H9 (cell line): ENCODE data around the gene PRR30. TPM values are rescaled to one million over a fixed set of nuclear protein-coding genes. Genes with fewer than 3 reads are reported as not detected.

ENCODE experiments used
- DNase-seq: peaks from one replicate; pipeline ENCODE4 v3.0.0-alpha.2; 2017
- H2AFZ ChIP-seq: one replicate; pipeline ENCODE4 v1.6.1; 2013; ENCODE audit warnings: mild to moderate bottlenecking, low read length, control low read depth, moderate library complexity
- H2AK5ac ChIP-seq: 2 replicates; pipeline ENCODE4 v1.6.1; 2013; ENCODE audit warnings: low read length, control low read depth, mixed read lengths; ENCODE audit not compliant: insufficient read length
- H2BK120ac ChIP-seq: one replicate; pipeline ENCODE4 v1.6.1; 2013; ENCODE audit warnings: low read depth, mild to moderate bottlenecking, low read length, control low read depth, inconsistent platforms; ENCODE audit not compliant: poor library complexity, severe bottlenecking
- H2BK12ac ChIP-seq: 2 replicates; pipeline ENCODE4 v1.6.1; 2013; ENCODE audit warnings: low read length, control low read depth, mixed read lengths, low read depth; ENCODE audit not compliant: insufficient read length
- H2BK15ac ChIP-seq: 2 replicates; pipeline ENCODE4 v1.6.1; 2013; ENCODE audit warnings: low read depth, low read length, control low read depth
- H2BK20ac ChIP-seq: one replicate; pipeline ENCODE4 v1.6.1; 2013; ENCODE audit warnings: low read depth, mild to moderate bottlenecking, low read length, control low read depth, inconsistent platforms; ENCODE audit not compliant: poor library complexity, severe bottlenecking
- H2BK5ac ChIP-seq: 2 replicates; pipeline ENCODE4 v1.6.1; 2013; ENCODE audit warnings: low read length, control low read depth, mixed read lengths; ENCODE audit not compliant: insufficient read length
- H3K14ac ChIP-seq: 2 replicates; pipeline ENCODE4 v1.6.1; 2013; ENCODE audit warnings: low read length, control low read depth; ENCODE audit not compliant: insufficient read depth
- H3K18ac ChIP-seq: 2 replicates; pipeline ENCODE4 v1.6.1; 2013; ENCODE audit warnings: low read depth, mild to moderate bottlenecking, mixed read lengths, low read length, control low read depth; ENCODE audit not compliant: insufficient read length
- H3K23ac ChIP-seq: 2 replicates; pipeline ENCODE4 v1.6.1; 2013; ENCODE audit warnings: low read length, control low read depth, mixed read lengths, low read depth; ENCODE audit not compliant: insufficient read length
- H3K23me2 ChIP-seq: 2 replicates; pipeline ENCODE4 v1.6.1; 2013; ENCODE audit warnings: low read depth, mild to moderate bottlenecking, mixed read lengths, low read length, control low read depth; ENCODE audit not compliant: insufficient read length, poor library complexity, severe bottlenecking
- H3K27ac ChIP-seq: 2 replicates; pipeline ENCODE4 v1.5.1; 2013; ENCODE audit warnings: low read length, control low read depth, mixed read lengths, low read depth; ENCODE audit not compliant: insufficient read length
- H3K27me3 ChIP-seq: 2 replicates; pipeline ENCODE4 v1.6.1; 2013; ENCODE audit warnings: low read length, control low read depth, inconsistent platforms; ENCODE audit not compliant: insufficient read depth
- H3K4ac ChIP-seq: 2 replicates; pipeline ENCODE4 v1.6.1; 2013; ENCODE audit warnings: low read depth, mild to moderate bottlenecking, control low read depth, inconsistent platforms, low read length, moderate library complexity
- H3K4me1 ChIP-seq: 2 replicates; pipeline ENCODE4 v1.6.1; 2013; ENCODE audit warnings: low read length, control low read depth, inconsistent platforms; ENCODE audit not compliant: insufficient read depth
- H3K4me2 ChIP-seq: 2 replicates; pipeline ENCODE4 v1.6.1; 2013; ENCODE audit warnings: low read length, control low read depth, mixed read lengths; ENCODE audit not compliant: insufficient read length, insufficient read depth
- H3K56ac ChIP-seq: 2 replicates; pipeline ENCODE4 v1.6.1; 2013; ENCODE audit warnings: low read depth, mild to moderate bottlenecking, mixed read lengths, low read length, control low read depth; ENCODE audit not compliant: insufficient read length
- H3K79me1 ChIP-seq: 2 replicates; pipeline ENCODE4 v1.6.1; 2013; ENCODE audit warnings: low read depth, mild to moderate bottlenecking, moderate library complexity, low read length, control low read depth, inconsistent platforms; ENCODE audit not compliant: insufficient read depth, poor library complexity, severe bottlenecking
- H3K79me2 ChIP-seq: 2 replicates; pipeline ENCODE4 v1.6.1; 2013; ENCODE audit warnings: low read length, control low read depth, inconsistent platforms; ENCODE audit not compliant: insufficient read depth
- H3K9ac ChIP-seq: 2 replicates; pipeline ENCODE4 v1.6.1; 2013; ENCODE audit warnings: low read length, control low read depth, mixed read lengths; ENCODE audit not compliant: insufficient read length; ENCODE audit errors: extremely low read depth
- H3K9me3 ChIP-seq: one replicate; pipeline ENCODE4 v1.6.1; 2013; ENCODE audit warnings: low read depth, low read length, inconsistent platforms; ENCODE audit not compliant: control insufficient read depth
- H3T11ph ChIP-seq: one replicate; pipeline ENCODE4 v1.6.1; 2013; ENCODE audit warnings: mild to moderate bottlenecking, low read length, control low read depth, inconsistent platforms
- H4K20me1 ChIP-seq: one replicate; pipeline ENCODE4 v1.6.1; 2013; ENCODE audit not compliant: control insufficient read depth, insufficient read length, insufficient read depth
- H4K5ac ChIP-seq: 2 replicates; pipeline ENCODE4 v1.6.1; 2013; ENCODE audit warnings: low read depth, mild to moderate bottlenecking, mixed read lengths, low read length, control low read depth; ENCODE audit not compliant: insufficient read length
- H4K8ac ChIP-seq: replicated peaks from 2 replicates; pipeline ENCODE4 v1.6.1; 2013; ENCODE audit warnings: low read length, control low read depth, mixed read lengths, low read depth; ENCODE audit not compliant: insufficient read length
- H4K91ac ChIP-seq: 2 replicates; pipeline ENCODE4 v1.6.1; 2013; ENCODE audit warnings: low read depth, mild to moderate bottlenecking, moderate library complexity, mixed read lengths, low read length, control low read depth; ENCODE audit not compliant: insufficient read length
- H3K27ac Mint-ChIP-seq, 3 experiments: 2 replicates in 2 of 3; 3 replicates in 1 of 3; pipeline ENCODE4 v1.8.0; 2020 to 2021; ENCODE audit warnings: mixed read lengths in 3 of 3, mild to moderate bottlenecking in 1 of 3, moderate library complexity in 1 of 3
- H3K27me3 Mint-ChIP-seq: 2 replicates; pipeline ENCODE4 v1.8.0; 2021; ENCODE audit warnings: low read depth, mild to moderate bottlenecking, moderate library complexity, mixed read lengths
- H3K36me3 Mint-ChIP-seq, 3 experiments: 2 replicates in 2 of 3; 3 replicates in 1 of 3; pipeline ENCODE4 v1.8.0; 2020 to 2021; ENCODE audit warnings: low read depth in 3 of 3, mixed read lengths in 3 of 3; ENCODE audit not compliant: insufficient read depth in 1 of 3
- H3K4me1 Mint-ChIP-seq, 2 experiments: 2 replicates each; pipeline ENCODE4 v1.8.0; 2020; ENCODE audit warnings: mixed read lengths in 2 of 2
- H3K4me3 Mint-ChIP-seq, 2 experiments: 2 replicates in 1 of 2; 3 replicates in 1 of 2; pipeline ENCODE4 v1.8.0; 2020 to 2021; ENCODE audit warnings: mild to moderate bottlenecking in 2 of 2, mixed read lengths in 2 of 2, moderate library complexity in 1 of 2
- H3K9me3 Mint-ChIP-seq, 2 experiments: 2 replicates in 1 of 2; 3 replicates in 1 of 2; pipeline ENCODE4 v1.8.0; 2020; ENCODE audit warnings: mild to moderate bottlenecking in 2 of 2, mixed read lengths in 2 of 2, moderate library complexity in 1 of 2
- WGBS: extraction: QIAGEN DNeasy Blood & Tissue Kit; methylation state at CpG from one replicate; pipeline ENCODE4 v1.1.7; 2013; ENCODE audit warnings: missing lambda C conversion rate, low lambda C conversion rate, mixed read lengths; ENCODE audit not compliant: insufficient read length; ENCODE audit errors: extremely low coverage; 5-methylcytosine and 5-hydroxymethylcytosine counted together
- total RNA-seq: library from RNA; stranded (reverse); gene quantifications from 2 replicates; pipeline ENCODE4 v1.2.1, GENCODE V29; 2021
- TF ChIP-seq, protein P1 (sequence below): fragments of 200-600 bp; sonication (generic); conservative IDR thresholded peaks from 3 replicates; pipeline ENCODE4 v1.8.0; 2021; ENCODE audit warnings: antibody characterized with exemption, mild to moderate bottlenecking

The PRR30 gene
- total RNA-seq, 1 experiment from 2014 or later: not detected

DNA sequence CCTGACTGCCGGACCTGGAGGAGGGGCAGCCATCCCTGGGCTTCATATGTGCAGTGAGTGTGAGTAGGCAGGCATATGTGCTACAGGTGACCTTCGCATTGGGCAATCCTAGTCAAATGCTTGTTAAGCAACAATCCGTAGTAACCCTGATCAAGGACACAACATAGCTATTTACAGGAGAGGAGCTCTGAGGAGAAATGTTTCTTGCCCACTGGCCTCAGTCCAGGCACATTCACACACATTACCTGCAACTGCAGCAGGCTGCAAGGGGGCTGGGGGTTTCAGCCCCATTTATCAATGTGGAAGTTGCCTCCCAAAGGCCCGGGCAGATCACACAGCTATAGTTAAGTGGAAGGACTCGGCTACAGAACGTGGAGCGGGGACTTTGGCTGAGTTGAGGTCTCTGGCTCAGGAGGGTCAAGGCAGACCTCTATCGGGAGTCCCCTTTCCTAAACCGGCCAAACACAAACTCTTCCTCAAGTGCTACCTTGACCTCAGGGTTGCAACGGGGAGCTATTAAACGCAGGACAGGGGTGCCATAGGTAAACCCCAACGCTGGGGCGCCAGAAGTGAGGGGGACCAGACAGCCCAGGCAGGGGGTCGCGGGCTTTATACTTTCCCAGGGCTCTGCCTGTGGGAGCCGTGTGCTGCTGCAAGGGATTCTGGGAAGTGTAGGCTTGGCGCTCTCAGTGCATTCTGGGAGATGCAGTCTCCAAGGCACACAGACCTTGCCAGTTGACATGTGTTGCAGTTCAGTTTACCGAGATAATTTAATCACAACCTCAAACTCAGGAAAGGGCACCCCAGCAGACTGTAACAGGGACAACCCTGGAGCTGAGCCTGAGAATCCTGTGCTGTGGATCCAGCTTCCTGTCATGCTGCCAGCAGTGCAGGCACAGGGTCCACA is 43.2 kb downstream of the PRR30 start:
- TF ChIP-seq, protein P1, sequence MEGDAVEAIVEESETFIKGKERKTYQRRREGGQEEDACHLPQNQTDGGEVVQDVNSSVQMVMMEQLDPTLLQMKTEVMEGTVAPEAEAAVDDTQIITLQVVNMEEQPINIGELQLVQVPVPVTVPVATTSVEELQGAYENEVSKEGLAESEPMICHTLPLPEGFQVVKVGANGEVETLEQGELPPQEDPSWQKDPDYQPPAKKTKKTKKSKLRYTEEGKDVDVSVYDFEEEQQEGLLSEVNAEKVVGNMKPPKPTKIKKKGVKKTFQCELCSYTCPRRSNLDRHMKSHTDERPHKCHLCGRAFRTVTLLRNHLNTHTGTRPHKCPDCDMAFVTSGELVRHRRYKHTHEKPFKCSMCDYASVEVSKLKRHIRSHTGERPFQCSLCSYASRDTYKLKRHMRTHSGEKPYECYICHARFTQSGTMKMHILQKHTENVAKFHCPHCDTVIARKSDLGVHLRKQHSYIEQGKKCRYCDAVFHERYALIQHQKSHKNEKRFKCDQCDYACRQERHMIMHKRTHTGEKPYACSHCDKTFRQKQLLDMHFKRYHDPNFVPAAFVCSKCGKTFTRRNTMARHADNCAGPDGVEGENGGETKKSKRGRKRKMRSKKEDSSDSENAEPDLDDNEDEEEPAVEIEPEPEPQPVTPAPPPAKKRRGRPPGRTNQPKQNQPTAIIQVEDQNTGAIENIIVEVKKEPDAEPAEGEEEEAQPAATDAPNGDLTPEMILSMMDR: no peak

More for the DNA sequence above, 43.2 kb downstream of the PRR30 start:
- H3K18ac ChIP-seq: peak overlapping the region; percentile 18
- no peak overlapping the region for H4K91ac ChIP-seq
- no peak overlapping the region for H2AK5ac ChIP-seq
- Mint-ChIP-seq H3K4me3 (peak overlapping the region; percentile 47 to 67), H3K36me3 (peaks cover 0 to 1% (median 0%) of the 10 kb centered on the region in 3 experiments; a peak in 3 of 7 replicates), H3K27ac (peak overlapping the region in 2 of 3 experiments; percentile 68 to 82; a peak in 4 of 7 replicates), H3K9me3 (no peaks in the 10 kb centered on the region; a peak in 1 of 5 replicates), H3K27me3 (no peaks in the 10 kb centered on the region), H3K4me1 (peaks cover 8 to 10% of the 10 kb centered on the region in 2 experiments)
- no peaks in the 10 kb centered on the region for H3K9me3 ChIP-seq
- no peaks in the 10 kb centered on the region for H3K23me2 ChIP-seq
- H4K5ac ChIP-seq: no peak overlapping the region
- H2BK20ac ChIP-seq: no peak overlapping the region
- no peak overlapping the region for H3K14ac ChIP-seq
- H2BK15ac ChIP-seq: no peak overlapping the region
- no peaks in the 10 kb centered on the region for H3K4me1 ChIP-seq
- no peak overlapping the region for H3K23ac ChIP-seq
- no peak overlapping the region for H3K27ac ChIP-seq
- no peak overlapping the region for H3K56ac ChIP-seq
- no peak overlapping the region for H2AFZ ChIP-seq
- H3K4ac ChIP-seq: no peak overlapping the region
- H3K79me2 ChIP-seq: no peaks in the 10 kb centered on the region
- no peak overlapping the region for H4K8ac ChIP-seq
- H3K9ac ChIP-seq: no peak overlapping the region
- peaks cover 3% of the 10 kb centered on the region for H4K20me1 ChIP-seq
- no peaks in the 10 kb centered on the region for H3K79me1 ChIP-seq
- peak overlapping the region; percentile 22 for H3K4me2 ChIP-seq
- H3T11ph ChIP-seq: no peak overlapping the region
- H3K27me3 ChIP-seq: no peaks in the 10 kb centered on the region
- H2BK120ac ChIP-seq: no peak overlapping the region
- DNase-seq: peak; percentile 76
- no peak overlapping the region for H2BK5ac ChIP-seq
- WGBS: no CpG with 5 or more reads among the region's 18 CpGs
- H2BK12ac ChIP-seq: no peak overlapping the region
